ENCODE data around the gene OR2S2.
"Not testable (repeated sequence)": the region's sequence is repeated elsewhere in the genome, so short reads cannot be mapped to it uniquely, and the experiment has no call there.

- TF ChIP-seq POLR2A (IDR thresholded peaks at IDR 0.05; ENCODE audit: low read length); GATA1 (IDR thresholded peaks at IDR 0.05; ENCODE audit: low read depth, low read length): not testable (repeated sequence)
Observed at GRCh38 chr9:35913429-35913828, 44.5 kb downstream of the OR2S2 start.
